ENCODE measurements around the gene TAX1BP1. TPM values are rescaled to one million over a fixed set of nuclear protein-coding genes. Genes with fewer than 3 reads are reported as not detected.

TAX1BP1 gene
- total and polyA plus RNA-seq, 2 of the 13 experiments (the other 11 are each of a cell fraction or from before 2014, with no cell fraction given) = 95.2 to 98.9 TPM

DNA sequence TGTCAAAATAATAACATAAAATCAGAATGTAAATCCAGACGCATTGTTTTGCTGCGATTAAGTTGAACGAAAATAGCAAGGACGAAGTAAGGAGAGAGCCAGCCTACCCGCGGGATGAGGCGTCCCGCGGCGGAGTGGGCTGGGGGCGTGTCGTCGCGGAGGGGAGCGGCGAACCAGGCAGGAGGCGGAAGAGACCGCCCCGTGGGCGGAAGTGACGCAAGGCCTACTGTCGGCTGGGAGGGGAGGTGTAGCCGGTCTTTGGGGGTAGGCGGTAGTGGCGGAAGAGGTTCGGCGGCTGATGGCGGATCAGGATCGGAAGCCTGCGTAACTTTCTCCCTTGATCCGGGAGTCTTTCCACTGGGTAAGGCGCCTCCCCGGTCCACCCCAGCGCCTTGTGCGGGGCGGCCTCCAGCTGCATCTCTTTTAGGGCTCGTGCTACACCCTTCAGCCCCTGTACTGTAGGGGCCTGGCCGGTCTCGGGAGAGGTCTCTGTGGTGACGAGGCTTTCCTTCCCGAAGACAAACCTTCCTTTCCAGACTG, at the start of gene TAX1BP1 (continued):
- TF ChIP-seq SNAPC4 (CRISPR knock-in tag; IDR thresholded peaks at IDR 0.05) (no peak), ZNF180 (CRISPR knock-in tag; IDR thresholded peaks at IDR 0.05; ENCODE audit: borderline replicate concordance, low read depth) (no peak), HIVEP1 (CRISPR knock-in tag; IDR thresholded peaks at IDR 0.05) (no peak), ZNF761 (CRISPR knock-in tag; conservative IDR thresholded peaks at IDR 0.05) (no peak), ZBTB42 (CRISPR knock-in tag; IDR thresholded peaks at IDR 0.05) (no peak), KMT2A (CRISPR knock-in tag; IDR thresholded peaks at IDR 0.05) (peak; percentile 87; the same call in 1 of the 2 replicates), ZBTB26 (CRISPR knock-in tag; IDR thresholded peaks at IDR 0.05; ENCODE audit: borderline replicate concordance) (no peak), ZNF276 (CRISPR knock-in tag; IDR thresholded peaks at IDR 0.05; ENCODE audit: low read depth) (no peak; the same call in 1 of the 2 replicates), PCBP2 (optimal IDR thresholded peaks at IDR 0.05; ENCODE audit: low read depth, low read length, poor library complexity, severe bottlenecking) (no peak), XRCC5 (optimal IDR thresholded peaks at IDR 0.05; ENCODE audit: low read length) (peak; percentile 40), HOXD1 (CRISPR knock-in tag; IDR thresholded peaks at IDR 0.05) (peak; percentile 79; the same call in 1 of the 2 replicates), MBNL3 (CRISPR knock-in tag; conservative IDR thresholded peaks at IDR 0.05) (no peak), ZNF629 (CRISPR knock-in tag; conservative IDR thresholded peaks at IDR 0.05) (peak; percentile 41; the same call in 1 of the 2 replicates), KLF12 (CRISPR knock-in tag; IDR thresholded peaks at IDR 0.05; ENCODE audit: borderline replicate concordance) (peak; percentile 81; the same call in 1 of the 2 replicates), NR2F1 (CRISPR knock-in tag; IDR thresholded peaks at IDR 0.05) (no peak; a peak in 1 of 4 replicates), ZNF768 (CRISPR knock-in tag; IDR thresholded peaks at IDR 0.05) (peak; percentile 48; the same call in 1 of the 2 replicates), MXD4 (CRISPR knock-in tag; IDR thresholded peaks at IDR 0.05) (peak; percentile 51; the same call in 1 of the 2 replicates)
- TF ChIP-seq, protein P1, sequence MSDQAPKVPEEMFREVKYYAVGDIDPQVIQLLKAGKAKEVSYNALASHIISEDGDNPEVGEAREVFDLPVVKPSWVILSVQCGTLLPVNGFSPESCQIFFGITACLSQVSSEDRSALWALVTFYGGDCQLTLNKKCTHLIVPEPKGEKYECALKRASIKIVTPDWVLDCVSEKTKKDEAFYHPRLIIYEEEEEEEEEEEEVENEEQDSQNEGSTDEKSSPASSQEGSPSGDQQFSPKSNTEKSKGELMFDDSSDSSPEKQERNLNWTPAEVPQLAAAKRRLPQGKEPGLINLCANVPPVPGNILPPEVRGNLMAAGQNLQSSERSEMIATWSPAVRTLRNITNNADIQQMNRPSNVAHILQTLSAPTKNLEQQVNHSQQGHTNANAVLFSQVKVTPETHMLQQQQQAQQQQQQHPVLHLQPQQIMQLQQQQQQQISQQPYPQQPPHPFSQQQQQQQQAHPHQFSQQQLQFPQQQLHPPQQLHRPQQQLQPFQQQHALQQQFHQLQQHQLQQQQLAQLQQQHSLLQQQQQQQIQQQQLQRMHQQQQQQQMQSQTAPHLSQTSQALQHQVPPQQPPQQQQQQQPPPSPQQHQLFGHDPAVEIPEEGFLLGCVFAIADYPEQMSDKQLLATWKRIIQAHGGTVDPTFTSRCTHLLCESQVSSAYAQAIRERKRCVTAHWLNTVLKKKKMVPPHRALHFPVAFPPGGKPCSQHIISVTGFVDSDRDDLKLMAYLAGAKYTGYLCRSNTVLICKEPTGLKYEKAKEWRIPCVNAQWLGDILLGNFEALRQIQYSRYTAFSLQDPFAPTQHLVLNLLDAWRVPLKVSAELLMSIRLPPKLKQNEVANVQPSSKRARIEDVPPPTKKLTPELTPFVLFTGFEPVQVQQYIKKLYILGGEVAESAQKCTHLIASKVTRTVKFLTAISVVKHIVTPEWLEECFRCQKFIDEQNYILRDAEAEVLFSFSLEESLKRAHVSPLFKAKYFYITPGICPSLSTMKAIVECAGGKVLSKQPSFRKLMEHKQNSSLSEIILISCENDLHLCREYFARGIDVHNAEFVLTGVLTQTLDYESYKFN (CRISPR knock-in tag; conservative IDR thresholded peaks at IDR 0.05) = peak; percentile 35; the same call in 1 of the 2 replicates
